Measurements from ENCODE around the gene CELSR3.
A peak's percentile ranks its signal among the peaks of the same experiment; 100 is the strongest.

The CELSR3 gene

DNA sequence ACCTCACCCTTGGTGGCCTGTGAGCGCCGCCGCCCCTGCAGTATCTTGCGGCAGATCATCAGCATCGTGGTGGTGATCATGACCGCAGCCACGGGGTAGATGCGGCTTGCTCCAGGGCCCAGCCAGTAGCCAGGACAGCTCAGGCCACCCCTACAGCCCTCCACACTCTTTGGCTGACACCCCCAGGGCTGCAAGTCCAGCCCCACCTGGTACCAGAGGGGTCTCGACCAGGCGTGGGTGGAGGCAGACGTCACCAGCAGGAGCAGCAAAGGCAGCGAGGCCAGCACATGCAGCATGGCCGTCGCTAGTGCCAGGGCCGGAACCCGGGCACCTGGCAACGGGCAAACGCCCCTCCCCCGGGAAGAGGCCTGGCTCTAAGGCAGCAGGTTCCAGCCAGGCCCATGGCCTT, 41.2 kb downstream of the CELSR3 start, which contains the start of gene TMEM89:
TMEM89 (minus strand) TSS at position 309 of the 409 bp plus-strand sequence; CDS start at position 296, 13 bp downstream.
- no peak within 1 kb of the TSS for H3K4me3 ChIP-seq (ENCODE audit: low read depth, low read length)
- H3K27me3 ChIP-seq (replicated peaks) = no peaks in the 10 kb centered on the region
- TF ChIP-seq, protein P1, sequence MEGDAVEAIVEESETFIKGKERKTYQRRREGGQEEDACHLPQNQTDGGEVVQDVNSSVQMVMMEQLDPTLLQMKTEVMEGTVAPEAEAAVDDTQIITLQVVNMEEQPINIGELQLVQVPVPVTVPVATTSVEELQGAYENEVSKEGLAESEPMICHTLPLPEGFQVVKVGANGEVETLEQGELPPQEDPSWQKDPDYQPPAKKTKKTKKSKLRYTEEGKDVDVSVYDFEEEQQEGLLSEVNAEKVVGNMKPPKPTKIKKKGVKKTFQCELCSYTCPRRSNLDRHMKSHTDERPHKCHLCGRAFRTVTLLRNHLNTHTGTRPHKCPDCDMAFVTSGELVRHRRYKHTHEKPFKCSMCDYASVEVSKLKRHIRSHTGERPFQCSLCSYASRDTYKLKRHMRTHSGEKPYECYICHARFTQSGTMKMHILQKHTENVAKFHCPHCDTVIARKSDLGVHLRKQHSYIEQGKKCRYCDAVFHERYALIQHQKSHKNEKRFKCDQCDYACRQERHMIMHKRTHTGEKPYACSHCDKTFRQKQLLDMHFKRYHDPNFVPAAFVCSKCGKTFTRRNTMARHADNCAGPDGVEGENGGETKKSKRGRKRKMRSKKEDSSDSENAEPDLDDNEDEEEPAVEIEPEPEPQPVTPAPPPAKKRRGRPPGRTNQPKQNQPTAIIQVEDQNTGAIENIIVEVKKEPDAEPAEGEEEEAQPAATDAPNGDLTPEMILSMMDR (IDR thresholded peaks at IDR 0.05; ENCODE audit: low read depth, low read length, missing control alignments) = no peak
- in situ Hi-C loops (cut with HindIII; ENCODE audit: low pct_ligation_motif_present, low sequenced_read_pairs) = no loop called here
- no peak for DNase-seq
- H3K27ac ChIP-seq = no peak within 1 kb of the TSS
- peaks cover 2% of the 10 kb centered on the region for H3K36me3 ChIP-seq (replicated peaks)

DNA sequence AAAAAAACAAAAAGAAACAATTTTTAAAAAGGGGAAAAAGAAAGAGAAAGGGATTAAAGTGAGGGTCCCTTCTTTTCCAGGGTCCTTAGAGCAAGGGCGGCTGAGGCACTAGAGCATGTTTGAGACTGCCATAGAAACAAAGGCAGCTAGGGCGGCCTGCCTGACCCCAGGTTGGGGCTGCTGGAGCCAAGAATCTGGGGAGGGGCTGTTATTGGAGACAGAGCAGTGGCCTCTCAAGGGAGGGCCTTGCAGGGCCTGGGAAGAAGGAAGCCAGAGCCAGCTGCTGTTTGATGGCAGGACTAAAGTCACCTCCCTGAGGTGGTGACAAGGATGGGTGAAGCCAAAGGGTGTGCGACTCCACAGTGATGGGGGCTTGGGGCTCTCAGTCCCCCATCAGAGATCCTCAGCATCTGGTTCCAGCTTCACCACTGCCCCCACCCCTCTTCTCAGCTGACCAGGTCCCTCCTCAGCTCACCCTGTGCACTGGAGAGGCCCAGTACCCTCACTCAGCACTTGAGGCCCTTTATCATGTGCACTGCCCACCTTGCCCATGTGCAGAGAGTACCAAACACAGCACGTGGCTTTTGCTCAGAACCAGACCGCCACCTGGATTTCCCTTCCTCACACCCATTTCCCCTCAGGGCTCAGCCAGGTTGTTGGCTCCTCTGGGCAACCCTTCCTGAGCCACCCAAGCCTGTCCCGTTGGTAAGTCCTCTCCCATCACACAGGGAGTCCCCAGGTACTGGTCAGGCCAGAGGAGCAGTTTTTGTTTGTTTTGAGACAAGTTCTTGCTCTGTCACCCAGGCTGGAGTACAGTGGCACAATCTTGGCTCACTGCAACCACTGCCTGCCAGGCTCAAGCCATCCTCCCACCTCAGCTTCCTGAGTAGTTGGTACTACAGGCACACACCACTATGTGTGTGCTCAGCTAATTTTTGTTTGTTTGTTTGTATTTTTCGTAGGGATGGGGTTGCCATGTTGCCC, 42.9 kb downstream of the CELSR3 start:
- Histone ChIP-seq H3K27ac (no peak overlapping the region), H3K27me3 (replicated peaks) (no peaks in the 10 kb centered on the region), H3K36me3 (replicated peaks) (no peaks in the 10 kb centered on the region), H3K4me3 (ENCODE audit: low read depth, low read length) (no peak overlapping the region)
- in situ Hi-C loops (cut with HindIII; ENCODE audit: low pct_ligation_motif_present, low sequenced_read_pairs) = no loop called here
- TF ChIP-seq, protein P1 (IDR thresholded peaks at IDR 0.05; ENCODE audit: low read depth, low read length, missing control alignments) = no peak
- DNase-seq = no peak

DNA sequence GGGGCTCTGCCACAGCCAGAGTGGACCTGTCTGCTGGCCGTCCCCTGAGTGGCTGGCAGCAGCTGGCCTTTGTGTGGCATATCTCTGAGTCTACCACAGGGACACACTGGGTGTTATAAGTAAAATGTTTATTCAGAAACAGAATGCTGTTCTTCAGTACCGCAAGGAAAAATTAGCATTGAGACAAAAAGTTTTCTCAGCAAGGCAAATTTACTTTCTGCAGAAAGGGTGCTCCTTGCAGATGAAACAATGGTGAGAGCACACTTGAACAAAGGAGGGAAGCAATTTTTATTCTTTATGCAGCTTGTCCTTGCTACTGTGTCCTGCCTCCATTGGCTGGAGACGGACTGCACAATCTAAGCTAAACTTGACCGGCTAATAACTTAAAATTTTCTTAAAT, 45.1 kb downstream of the CELSR3 start:
- Histone ChIP-seq H3K27ac (no peak overlapping the region), H3K36me3 (replicated peaks) (no peaks in the 10 kb centered on the region), H3K27me3 (replicated peaks) (no peaks in the 10 kb centered on the region), H3K4me3 (ENCODE audit: low read depth, low read length) (no peak overlapping the region)
- DNase-seq = no peak
- in situ Hi-C loops (cut with HindIII; ENCODE audit: low pct_ligation_motif_present, low sequenced_read_pairs) = no loop called here
- TF ChIP-seq, protein P1 (IDR thresholded peaks at IDR 0.05; ENCODE audit: low read depth, low read length, missing control alignments) = no peak

DNA sequence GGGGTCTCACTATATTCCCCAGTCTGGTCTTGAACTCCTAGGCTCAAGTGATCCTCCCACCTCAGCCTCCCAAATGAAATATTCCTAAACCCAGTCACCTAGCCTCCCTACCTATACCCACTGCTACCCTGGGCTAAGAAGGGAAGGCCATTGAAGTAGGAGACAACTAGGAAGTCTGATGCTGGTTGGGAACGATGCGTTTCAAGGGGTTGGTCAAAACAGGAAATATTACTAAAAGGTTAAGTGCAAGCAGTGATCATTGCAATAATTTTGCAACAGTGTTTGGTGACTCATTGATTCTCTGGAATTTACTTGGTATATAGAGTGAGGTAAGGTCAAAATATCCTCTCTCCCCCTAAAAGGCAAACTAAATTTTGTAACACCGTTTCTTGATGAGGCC, 48.6 kb downstream of the CELSR3 start:
- TF ChIP-seq, protein P1 (IDR thresholded peaks at IDR 0.05; ENCODE audit: low read depth, low read length, missing control alignments) = no peak
- DNase-seq = peak; percentile 9
- H3K4me3 ChIP-seq (ENCODE audit: low read depth, low read length) = no peak overlapping the region
- H3K27ac ChIP-seq = no peak overlapping the region
- no peaks in the 10 kb centered on the region for H3K27me3 ChIP-seq (replicated peaks)
- in situ Hi-C loops (cut with HindIII; ENCODE audit: low pct_ligation_motif_present, low sequenced_read_pairs) = no loop called here
- no peaks in the 10 kb centered on the region for H3K36me3 ChIP-seq (replicated peaks)

DNA sequence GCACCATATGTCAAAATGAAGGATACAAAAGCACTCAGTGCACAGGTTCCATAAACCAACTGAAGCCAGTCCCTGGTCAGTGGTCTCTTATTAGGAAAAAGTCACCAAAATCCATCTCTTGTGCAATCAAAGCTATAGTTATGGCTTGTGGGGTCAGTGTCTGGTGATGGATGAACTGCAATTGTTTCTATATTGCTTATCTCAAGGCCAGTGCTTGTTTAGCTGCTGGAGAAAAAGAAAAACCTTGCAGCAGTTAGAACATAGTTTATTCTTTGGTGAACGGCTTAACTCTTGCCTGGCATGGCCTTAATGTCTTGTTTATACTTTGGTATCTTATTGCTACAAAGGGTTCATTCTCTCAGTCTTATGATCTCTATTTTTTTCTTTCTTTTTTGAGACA, 50.4 kb downstream of the CELSR3 start:
- H3K27me3 ChIP-seq (replicated peaks) = no peaks in the 10 kb centered on the region
- no peak for DNase-seq
- H3K4me3 ChIP-seq (ENCODE audit: low read depth, low read length) = no peak overlapping the region
- H3K27ac ChIP-seq = no peak overlapping the region
- in situ Hi-C loops (cut with HindIII; ENCODE audit: low pct_ligation_motif_present, low sequenced_read_pairs) = no loop called here
- no peaks in the 10 kb centered on the region for H3K36me3 ChIP-seq (replicated peaks)
- TF ChIP-seq, protein P1 (IDR thresholded peaks at IDR 0.05; ENCODE audit: low read depth, low read length, missing control alignments) = no peak
